Dermis blood vessel endothelial cell (primary cell): ENCODE results near the gene GALNT5. TPM values are rescaled to one million over a fixed set of nuclear protein-coding genes. Genes with fewer than 3 reads are reported as not detected.
A peak's percentile ranks its signal among the peaks of the same experiment; 100 is the strongest.

Experiments used
- DNase-seq: peaks from one replicate; pipeline ENCODE4 v3.0.0; 2010
- total RNA-seq: library from RNA; depleted of rRNA; stranded (reverse); fragments of >200 nt; gene quantifications from 2 replicates; pipeline ENCODE4 v1.2.3, GENCODE V29; 2014

Gene GALNT5
- total RNA-seq, 1 donor from 2014 or later: under 0.01 TPM

DNA sequence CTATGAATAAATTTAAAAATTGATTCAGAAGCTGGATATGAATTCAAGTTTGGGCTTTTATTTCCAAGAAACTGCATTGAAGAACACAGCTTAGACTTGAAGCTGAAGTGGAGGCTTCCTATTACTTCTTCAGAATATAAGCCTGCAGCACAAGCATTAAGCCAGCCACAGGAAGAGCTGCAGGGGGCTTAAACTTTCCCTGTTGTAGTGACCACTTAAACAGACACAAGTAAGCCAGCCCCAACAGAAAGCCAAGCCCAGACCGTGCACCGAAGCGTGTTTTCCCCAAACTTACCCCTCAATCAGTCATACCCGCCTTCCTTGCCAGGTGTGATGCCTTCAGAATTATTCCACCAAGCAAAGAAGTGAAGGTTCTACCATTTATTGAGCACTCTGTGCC lies 39.5 kb downstream of the GALNT5 start:
- DNase-seq: no peak

DNA sequence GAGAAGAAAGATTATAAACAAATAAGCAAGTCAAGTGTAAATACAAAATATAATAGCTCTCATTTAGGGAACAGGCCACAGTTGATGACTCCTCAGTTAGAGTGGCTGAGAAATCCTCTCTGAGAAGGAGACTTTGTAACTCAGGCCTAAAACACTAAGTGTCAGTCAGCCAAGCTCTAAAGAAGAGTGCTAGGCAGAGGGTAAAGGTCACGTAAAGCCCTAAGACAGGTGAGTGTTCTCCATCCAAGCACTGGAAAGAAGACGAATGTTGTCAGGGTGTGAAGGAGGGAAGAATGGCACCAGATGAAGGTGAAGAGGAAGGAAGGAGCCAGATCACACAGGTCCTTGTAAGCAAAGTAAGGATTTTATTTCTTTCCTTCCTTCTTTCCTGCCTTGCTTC lies 43.8 kb downstream of the GALNT5 start:
- no peak for DNase-seq

DNA sequence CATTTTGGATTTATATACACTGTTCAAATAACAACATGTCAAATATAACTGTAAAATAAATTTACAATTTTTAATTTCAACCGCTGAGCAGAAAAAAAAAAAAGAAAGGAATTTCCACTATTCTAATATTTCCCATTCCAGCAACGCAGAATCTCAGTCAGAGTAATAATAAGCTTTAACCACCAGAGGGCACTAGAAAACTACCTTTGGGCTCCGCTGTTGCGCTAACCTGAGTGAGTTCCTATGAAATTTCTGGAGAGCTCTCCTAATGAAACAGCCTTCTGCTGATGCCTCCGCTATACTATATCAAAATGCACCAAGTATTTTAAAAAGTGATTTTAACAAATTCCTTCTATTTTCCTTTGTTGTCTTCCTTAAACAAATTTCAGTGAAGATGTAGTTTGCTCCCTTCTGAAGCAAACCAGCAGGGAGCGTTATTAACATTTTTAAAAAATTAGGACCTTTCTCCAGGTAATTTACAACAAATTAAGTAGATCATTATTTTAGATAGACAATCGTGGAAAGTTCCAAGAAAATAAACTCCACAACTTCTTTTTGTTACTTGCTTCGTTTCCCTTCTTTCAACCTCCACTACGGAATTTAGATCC lies 45.1 kb downstream of the GALNT5 start:
- peak; percentile 65 for DNase-seq

DNA sequence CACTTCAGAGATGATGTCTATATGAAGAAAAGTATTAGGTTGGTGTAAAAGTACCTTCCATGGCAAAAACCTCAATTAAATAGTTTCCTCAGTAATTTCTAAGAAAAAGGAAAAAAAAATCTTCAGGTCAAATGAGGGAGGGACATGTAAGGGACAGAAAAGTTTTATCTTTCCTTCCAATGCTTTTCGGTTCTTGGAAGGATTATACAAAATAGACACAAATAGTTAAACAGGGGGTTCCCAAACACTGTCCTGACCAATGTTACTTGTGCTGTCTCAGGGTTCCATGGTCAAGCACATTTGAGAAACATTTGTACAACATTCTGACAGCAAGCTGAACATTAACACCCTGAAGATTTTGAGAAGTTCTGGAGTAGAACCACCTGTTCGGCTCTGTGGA lies 46.1 kb downstream of the GALNT5 start:
- no peak for DNase-seq

DNA sequence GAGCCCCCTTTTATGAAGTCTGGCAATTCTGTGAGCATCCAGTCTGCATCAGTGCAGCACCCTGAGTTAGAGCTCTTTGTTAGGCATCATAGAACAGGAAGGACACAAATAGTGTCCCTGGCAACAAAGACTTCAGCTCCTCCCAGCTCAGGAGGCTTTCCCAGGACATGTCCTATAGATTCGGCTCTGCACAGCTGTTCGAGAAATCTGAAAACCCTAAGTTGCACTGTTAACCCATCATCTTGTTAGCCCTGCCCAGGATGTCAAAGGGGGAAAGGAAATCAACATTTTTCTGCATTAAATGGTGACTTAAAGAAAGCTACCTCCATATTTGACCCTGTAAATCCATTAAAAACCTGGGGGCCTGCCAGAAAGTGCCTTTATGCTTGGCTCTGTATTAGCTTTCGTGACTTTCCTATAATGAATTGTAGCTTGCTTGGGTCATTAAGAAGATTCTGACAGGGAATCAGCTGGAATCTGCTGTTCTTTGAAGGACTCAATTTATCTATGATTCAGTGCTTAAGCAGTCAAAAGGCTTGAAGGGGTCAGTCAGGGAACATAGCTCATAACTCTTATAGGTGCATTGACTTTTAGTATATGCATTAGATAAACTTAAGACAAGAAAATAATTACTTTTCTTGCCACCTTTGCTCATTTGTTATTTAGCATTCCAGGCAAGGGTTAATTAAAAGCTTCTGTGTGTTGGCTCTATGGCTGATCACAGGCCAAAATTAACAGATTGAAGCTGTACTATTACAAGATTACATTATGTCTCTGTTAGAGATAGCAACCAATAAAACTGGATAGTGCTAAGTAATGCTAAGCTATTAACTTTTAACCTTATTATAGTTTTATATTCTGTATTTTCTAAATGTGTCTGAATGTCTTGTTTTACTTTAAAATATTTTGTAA lies 47.6 kb downstream of the GALNT5 start:
- DNase-seq: no peak

DNA sequence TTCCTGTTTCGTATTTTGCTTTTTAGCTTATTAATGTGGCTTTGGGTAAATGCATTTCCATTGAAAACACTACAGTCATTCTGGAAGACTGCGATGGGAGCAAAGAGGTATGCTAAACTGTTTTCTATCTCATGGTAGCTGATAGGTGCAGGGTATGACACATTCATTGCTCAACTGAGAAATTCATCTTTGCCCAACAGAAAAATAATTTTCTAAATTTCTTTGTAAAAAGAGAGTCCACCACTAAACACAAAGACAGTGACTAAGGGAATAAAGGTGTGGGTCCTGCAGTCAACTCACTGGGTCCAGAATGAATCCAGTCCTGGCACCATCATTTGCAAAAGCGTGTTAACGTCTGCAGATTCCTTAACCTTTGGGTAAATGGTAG lies 48.2 kb downstream of the GALNT5 start:
- DNase-seq: no peak

DNA sequence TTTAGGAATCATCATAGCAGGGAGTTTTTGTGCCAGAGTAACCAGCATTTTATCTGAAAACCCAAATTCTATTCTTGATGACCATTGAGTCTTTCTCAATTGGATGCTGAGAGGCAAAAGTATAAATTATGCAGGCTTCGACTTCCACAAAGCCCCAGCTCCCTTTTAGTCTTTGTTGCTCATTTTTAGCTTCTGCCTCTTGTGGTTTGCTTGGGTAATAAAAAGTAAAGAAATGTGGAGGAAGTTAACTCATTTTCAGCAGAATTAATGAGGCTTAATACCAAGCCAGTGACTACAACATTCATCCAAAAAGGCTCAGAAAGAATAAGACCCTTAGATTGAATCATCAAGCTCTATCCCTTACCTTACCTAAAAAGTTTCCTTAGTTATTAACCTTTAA lies 49.5 kb downstream of the GALNT5 start:
- DNase-seq: no peak

DNA sequence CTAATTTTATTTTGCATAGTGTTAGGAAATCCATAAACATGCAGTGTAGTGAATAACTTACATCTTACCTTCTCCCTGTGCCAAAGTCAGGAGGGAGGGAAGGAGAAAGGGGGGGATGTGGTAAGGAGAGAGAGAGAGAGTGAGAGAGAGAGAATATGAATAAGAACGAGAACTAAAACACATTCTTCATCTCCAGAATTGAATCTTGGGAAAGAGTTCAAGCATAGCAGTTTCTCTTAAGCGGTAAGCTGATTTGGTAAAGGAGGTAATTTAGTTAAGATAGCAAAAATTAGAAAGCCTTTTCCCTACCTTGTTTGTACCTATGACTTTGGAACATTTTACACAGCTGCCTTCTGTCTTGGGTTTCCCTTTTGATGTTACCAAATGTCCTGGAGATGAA lies 52.4 kb downstream of the GALNT5 start:
- no peak for DNase-seq

DNA sequence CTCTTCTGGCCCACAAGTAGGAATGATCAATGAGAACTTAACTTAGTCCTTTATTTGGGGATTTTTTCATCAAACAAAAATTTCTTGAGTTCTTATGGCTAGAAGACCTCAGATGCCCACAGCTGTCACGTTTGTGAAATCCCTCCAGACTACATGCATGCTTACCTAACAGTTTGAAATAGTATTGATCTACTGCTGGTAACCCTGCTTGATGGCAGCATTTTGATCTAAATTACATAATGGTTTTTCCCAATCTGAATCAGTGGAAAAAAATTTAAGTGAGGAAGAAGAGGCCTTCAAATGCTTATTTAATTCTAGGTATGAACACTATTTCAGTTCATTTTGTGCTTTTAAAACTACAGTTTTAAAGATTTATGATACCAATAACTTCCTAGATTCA lies 54.2 kb downstream of the GALNT5 start:
- no peak for DNase-seq

DNA sequence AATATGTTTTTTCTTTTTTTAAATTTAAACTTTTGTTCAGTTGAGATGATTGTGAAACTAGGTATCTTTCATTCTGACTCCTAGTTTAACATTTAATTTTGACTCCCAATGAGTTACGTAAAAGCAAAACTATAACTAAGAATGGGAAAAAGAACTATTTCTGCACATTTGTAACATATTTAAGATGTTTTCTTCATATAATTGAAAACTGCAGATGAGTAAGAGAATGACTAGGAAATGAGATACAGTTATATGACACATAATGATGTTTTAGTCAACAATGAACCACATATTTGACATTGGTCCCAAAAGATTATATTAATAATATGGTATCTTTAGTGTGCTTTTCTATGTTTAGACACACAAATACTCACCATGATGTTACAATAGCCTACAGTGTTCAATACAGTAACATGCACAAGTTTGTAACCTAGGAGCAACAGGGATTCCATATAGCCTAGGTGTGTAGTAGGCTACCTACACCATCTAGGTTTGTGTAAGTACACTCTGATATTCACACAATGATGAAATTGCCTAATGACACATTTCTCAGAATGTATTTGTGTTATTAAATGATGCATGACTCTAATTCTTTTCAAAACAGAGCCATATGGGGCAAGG lies 55.5 kb downstream of the GALNT5 start:
- DNase-seq: no peak

DNA sequence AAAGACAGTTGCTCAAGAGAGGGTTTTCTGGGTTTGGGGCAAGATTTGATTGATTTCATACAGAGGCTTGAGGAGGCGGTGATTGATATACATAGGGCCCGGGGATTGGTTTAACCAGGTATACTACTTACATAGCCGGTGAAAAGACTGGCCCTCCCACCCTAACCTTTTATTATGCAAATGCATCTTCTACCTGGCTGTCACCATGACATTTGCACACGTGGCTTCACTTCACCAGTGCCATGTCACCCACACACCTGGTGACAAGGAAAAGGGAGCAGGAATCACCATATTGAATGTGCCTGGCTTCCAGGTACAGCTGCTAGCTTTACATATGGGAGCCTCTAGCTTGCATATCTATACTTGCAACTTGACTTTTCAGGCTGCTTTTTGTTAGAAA lies 58.4 kb downstream of the GALNT5 start:
- no peak for DNase-seq

DNA sequence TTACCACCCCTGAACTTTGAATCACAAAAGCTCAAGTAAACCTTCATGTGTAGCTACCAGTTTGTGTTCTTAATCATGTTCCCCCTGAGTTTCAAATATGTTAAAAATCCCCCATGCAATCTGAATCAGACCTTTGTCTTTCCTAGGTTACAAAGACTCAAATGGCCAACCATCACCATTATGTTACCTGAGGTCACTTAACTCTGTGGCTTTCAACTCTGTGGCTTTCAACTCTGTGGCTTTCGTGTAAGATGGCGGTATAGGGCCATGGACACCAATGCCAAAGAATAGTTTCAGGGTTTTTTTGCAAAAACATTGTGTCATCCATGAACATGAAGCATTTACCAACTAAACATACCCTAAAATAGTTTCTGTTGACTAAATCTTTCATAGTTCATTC lies 61.4 kb downstream of the GALNT5 start:
- DNase-seq: no peak

DNA sequence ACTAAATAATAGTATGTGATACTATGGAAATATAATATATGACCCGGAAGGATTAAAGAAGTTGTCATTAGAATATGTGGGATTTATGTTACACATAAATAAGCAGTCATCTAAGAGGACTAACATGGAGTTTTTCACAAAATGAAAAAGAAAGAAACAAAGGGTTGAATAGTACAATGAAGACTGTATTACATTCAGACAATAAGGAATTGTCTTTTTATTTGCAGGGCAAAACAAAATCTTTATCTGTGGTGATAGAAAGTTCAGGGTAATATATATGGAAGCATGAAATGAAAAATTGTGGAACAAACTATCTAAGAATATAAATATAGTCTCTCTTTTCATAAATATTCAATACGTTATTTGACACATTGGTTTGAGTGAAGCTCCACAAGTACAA lies 62.3 kb downstream of the GALNT5 start:
- no peak for DNase-seq

DNA sequence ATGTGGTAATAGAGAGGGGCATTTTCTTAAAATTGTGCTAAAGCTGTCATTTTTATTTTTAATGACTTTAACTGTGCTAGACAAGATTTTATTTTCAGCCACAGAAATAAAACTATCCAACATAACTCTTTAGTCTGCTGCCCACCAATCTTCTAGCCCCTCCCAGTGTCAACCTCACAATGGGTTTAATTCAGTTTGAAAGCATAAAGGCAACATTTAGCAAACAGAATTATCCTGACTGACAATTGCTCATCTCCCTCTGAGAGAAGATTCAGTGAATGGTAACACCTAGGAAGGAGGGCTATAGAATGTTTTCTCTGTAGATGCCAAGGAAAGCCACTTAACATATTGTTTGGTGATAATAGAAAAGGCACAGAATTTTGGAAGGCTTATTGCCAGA lies 62.9 kb downstream of the GALNT5 start:
- DNase-seq: no peak

DNA sequence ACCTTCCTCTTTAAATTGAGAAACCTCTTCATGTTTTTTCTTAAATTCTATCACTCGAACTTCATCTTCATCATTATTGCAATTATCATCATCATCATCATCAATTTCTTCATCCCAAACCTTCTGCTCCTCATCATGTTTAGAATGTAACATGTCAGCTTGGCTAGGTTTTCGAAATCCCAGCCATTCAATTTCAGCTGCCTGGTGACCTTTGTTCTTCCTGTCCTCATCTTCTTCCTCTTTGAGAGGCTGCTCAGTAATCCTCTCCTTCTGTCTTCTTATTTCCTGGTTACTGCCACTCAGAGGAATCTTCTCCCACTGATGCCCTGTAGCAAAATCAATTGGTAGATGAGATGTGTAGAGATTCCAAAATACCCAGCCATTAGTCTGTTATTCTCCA lies 64.0 kb downstream of the GALNT5 start:
- no peak for DNase-seq

DNA sequence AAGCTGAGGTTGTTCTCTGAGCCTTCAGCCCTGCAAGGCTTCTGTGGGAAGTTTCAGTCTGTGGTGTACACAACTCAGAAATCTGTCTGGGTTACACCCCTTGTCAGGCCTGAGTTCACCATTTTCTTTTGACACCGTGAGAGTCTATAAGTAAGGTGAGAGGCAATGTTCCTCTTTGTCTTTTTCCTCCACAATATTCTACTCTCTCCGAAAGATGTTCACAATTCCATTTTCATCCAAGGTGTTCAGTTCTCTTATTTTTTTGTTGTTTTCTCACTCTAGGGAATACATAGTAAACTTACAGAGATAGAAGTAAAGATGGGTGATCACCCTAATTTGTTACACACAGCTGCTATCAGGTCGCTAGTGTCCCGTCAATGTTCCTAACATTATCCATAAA lies 64.9 kb downstream of the GALNT5 start:
- no peak for DNase-seq

DNA sequence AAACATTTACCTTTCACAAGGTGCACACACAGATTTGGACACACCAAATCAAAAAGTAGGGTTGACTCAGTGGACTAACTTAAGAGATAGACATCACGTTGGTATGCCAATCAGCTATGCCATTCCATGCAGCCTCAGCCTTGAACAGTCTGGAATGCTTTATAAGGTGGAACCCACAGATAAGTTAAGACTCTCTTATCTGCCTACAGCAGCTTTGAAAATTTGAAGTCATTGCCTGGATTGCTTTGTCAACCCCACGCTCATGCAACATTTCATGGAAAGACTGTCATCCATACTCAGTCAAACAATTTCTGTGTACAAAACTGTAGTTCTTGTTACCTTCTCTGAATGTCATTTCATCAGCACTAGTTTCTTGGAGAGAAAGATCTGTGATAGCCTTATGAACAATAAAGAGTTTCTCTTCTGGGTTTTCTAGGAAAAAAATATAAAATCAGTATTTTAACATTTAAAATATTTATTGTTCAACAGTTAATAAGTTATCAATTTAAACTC lies 66.9 kb downstream of the GALNT5 start:
- DNase-seq: no peak

DNA sequence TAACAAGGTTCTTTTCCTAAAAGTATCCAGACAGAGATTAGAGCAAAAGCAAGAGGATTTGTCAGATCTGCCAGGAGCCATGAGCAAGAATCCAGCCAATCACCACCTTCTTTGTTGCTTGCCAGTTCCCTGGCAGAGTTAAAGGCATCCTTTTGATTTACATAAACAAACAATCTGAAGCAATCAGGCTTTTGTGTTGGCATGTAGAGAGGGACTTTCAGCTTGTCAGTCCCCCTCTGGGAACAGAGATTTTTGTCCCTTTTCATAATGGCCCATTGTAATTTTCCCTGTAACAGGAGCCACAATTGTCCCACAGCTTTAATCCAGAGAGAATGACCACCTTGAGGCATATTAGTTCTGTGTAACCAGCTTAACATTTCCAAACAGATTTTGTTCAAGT lies 68.3 kb downstream of the GALNT5 start, which contains the start of gene ERMN:
Gene ERMN (minus strand): TSS at position 39 of the 400 bp plus-strand sequence. CDS start 182 bp downstream, outside the sequence.
- no peak for DNase-seq

DNA sequence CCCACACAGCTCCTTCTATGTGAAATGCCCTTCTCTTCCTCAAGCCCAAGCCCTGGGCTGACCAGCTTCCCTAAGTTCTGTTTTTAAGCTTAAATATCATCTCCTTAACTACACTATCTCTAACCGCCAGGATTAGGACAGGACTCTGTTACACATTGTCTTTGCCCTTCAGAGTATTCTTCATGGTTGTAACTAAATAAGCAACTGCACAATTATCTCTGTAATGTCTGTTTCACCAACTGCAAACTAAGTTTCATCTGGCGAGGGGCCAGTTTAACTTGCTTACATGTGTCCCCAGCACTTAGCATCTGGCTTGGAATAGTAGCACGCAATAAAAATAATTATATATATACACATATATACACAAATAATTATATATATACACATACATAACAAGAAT lies 69.2 kb downstream of the GALNT5 start:
- no peak for DNase-seq

DNA sequence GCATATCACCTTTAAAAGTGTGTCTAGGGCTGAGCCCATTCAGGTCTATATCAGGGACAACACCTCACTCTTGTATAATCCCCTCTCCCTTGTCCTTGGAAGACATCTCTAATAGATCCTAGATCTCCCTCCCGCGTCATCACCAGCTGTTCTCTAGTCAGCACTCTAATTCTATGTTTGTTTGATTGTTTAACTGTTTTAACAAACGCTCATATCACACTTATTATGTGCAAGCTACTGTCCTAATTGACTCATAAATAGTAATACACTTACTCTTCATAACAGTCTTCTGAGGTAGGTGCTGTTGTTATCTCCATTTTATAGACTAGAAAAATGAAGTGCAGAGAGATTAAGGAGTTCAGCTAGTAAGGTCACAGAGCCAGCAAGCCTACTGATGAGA lies 69.7 kb downstream of the GALNT5 start:
- DNase-seq: no peak

DNA sequence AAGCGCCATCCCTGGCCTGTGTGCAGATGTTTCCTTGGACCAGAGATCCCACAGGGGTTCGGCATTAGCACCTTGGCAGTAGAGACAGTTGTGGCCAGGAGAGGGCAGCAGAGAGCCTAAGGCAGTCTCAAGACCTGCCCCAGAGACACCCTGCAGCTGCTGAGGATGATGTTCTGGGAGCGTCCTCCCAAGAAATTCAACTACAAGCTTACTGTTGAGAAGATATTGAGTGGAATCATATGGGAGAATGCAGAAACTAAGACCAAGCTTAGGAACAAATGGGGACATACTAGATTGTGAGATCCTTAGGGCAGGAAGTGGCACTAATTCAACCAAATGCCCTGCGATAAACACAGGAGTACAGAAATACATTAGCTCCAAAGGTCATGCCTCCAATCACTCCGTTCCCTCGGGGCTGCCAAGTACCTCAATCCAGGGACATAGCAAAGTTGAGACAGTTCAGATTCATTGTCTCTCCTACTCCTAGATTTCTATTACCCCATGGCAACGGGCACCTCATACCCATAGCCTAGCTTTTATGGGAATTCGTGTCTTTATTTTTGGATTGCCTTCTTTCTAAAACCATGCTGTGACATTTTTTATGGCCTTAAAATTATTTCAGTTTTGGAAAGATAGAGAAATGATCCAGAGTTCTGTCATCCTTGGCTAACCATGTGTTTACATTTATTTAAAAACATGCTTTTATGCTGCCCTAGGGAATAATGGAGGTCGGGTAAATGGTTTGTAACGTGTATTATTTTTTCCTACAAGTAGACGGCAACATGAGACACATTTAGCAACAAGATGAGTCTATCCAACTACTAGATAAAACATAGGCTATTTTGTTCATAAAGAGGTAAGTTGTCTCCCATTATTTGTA lies 70.4 kb downstream of the GALNT5 start:
- DNase-seq: peak; percentile 83

DNA sequence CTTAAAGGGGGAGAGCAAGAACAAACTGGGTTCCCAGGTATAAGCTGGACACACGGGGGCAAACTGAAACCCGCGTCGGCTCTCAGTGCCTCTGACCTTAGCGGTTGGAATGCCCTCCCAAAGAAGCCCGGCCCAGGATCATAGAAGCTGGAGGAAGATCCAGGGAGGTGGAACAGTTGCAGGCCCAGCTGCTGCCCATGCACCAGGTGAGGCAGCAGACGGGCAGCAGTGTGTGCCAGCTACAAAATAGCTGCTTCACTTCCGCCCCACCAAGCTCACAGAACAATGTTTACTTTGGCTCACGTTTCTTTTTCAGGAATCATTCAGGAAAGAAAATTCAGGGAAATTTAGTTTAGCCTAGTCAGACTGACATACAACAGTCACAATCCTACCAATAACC lies 72.0 kb downstream of the GALNT5 start:
- no peak for DNase-seq
